GM12878 (cell line): ENCODE results near the gene MTM1.

ENCODE experiments used
- CTCF ChIP-seq, 3 experiments: IDR thresholded peaks in 2 of 3; conservative IDR thresholded peaks in 1 of 3; 2 replicates each; pipeline ENCODE4 v1.5.1; 2011; ENCODE audit warnings: low read depth in 3 of 3, low read length in 3 of 3, mild to moderate bottlenecking in 3 of 3, control low read depth in 2 of 3, moderate library complexity in 2 of 3, inconsistent platforms in 1 of 3, mixed read lengths in 1 of 3; ENCODE audit not compliant: control insufficient read depth in 2 of 3, insufficient read depth in 1 of 3; ENCODE audit errors: extremely low read depth in 1 of 3
- EP300 ChIP-seq, 2 experiments: fragments of 150-350 bp in 1 of 2; IDR thresholded peaks; 2 replicates each; pipeline ENCODE4 v1.6.1; 2011 to 2012; ENCODE audit warnings: low read depth in 2 of 2, low read length in 2 of 2, borderline replicate concordance in 1 of 2, improper control_type of control experiment in 1 of 2, inconsistent platforms in 1 of 2; ENCODE audit not compliant: control insufficient read depth in 1 of 2
- HDGF ChIP-seq: fragments of 450-650 bp; IDR thresholded peaks from 2 replicates; pipeline ENCODE4 v1.6.1; 2016; ENCODE audit warnings: antibody characterized with exemption
- HSF1 ChIP-seq: fragments of 150-350 bp; IDR thresholded peaks from 2 replicates; pipeline ENCODE4 v1.6.1; 2014; ENCODE audit warnings: mild to moderate bottlenecking, low read depth, low read length
- PKNOX1 ChIP-seq: fragments of 450-650 bp; IDR thresholded peaks from 2 replicates; pipeline ENCODE4 v1.6.1; 2016; ENCODE audit warnings: mild to moderate bottlenecking
- POLR2A ChIP-seq: IDR thresholded peaks from 2 replicates; pipeline ENCODE4 v1.6.1; 2011; ENCODE audit warnings: low read depth, mild to moderate bottlenecking, low read length
- PRDM15 ChIP-seq: fragments of 450-650 bp; formaldehyde crosslinking; IDR thresholded peaks from 2 replicates; pipeline ENCODE4 v1.4.0; 2020; ENCODE audit warnings: mild to moderate bottlenecking, moderate library complexity
- RFX5 ChIP-seq: IDR thresholded peaks from 2 replicates; pipeline ENCODE4 v1.6.1; 2011; ENCODE audit warnings: low read depth, low read length, improper control_type of control experiment
- SP1 ChIP-seq: IDR thresholded peaks from one replicate; pipeline ENCODE4 v1.6.1; 2011; ENCODE audit warnings: low read depth, low read length
- SRF ChIP-seq, 2 experiments: IDR thresholded peaks; 2 replicates each; pipeline ENCODE4 v1.6.1; 2011; ENCODE audit warnings: low read depth in 2 of 2, low read length in 2 of 2, mild to moderate bottlenecking in 1 of 2, moderate library complexity in 1 of 2
- USF1 ChIP-seq: IDR thresholded peaks from 2 replicates; pipeline ENCODE4 v1.6.1; 2011; ENCODE audit warnings: borderline replicate concordance, low read depth, mild to moderate bottlenecking, moderate library complexity, mixed read lengths, low read length; ENCODE audit not compliant: insufficient read depth; ENCODE audit errors: extremely low read length
- YY1 ChIP-seq: IDR thresholded peaks from 2 replicates; pipeline ENCODE4 v1.6.1; 2011; ENCODE audit warnings: low read depth, mild to moderate bottlenecking, low read length

GRCh38 chrX:150610043-150610442, 41.6 kb downstream of the MTM1 start:
- TF ChIP-seq RFX5 (no peak), POLR2A (no peak), PKNOX1 (no peak), HDGF (no peak), SRF (IDR thresholded peaks at IDR 0.05; ENCODE audit: low read depth in 2 of 2, low read length in 2 of 2) (no peak), PRDM15 (no peak), USF1 (no peak), SP1 (no peak), EP300 (IDR thresholded peaks at IDR 0.05; ENCODE audit: borderline replicate concordance in 1 of 2, control insufficient read depth in 1 of 2, low read depth in 2 of 2, low read length in 2 of 2) (no peak), YY1 (no peak), CTCF (IDR thresholded peaks at IDR 0.05 in 2 of 3, conservative IDR thresholded peaks at IDR 0.05 in 1 of 3; ENCODE audit: control insufficient read depth in 2 of 3, extremely low read depth in 1 of 3, insufficient read depth in 1 of 3, low read depth in 3 of 3, low read length in 3 of 3) (no peak), HSF1 (no peak)
